GM23248 (cell line): ENCODE data around the gene KDM1B.

Experiments
- EZH2 ChIP-seq: fragments of 200-600 bp; sonication (generic); IDR thresholded peaks from 2 replicates; pipeline ENCODE4 v1.6.1; 2018; ENCODE audit warnings: antibody characterized with exemption, mild to moderate bottlenecking; ENCODE audit not compliant: insufficient read depth, poor library complexity, severe bottlenecking
- EZH2phosphoT487 ChIP-seq: fragments of 200-600 bp; sonication (generic); IDR thresholded peaks from 2 replicates; pipeline ENCODE4 v1.6.1; 2018; ENCODE audit warnings: antibody characterized with exemption, moderate library complexity, mild to moderate bottlenecking, low read depth; ENCODE audit not compliant: insufficient read depth

DNA sequence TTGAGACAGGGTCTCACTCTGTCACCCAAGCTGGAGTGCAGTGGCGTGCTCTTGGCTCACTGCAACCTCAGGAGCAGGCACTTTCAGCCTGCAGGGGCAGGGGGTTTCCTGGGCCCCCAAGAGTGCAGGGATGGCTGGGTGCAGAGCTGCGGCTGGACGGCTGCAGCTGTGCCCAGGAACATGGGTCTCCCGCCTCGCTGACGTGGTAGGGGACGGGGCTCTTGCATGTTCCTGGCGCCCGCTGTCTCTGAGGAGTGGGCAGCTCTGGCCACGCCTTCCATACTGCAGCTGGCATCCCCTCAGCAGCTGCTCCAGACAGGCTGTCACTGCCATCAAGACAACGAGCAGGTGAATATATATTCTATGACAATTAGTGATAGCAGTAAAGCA, 111.3 kb downstream of the KDM1B start:
- no peak for TF ChIP-seq EZH2phosphoT487
- TF ChIP-seq EZH2: no peak
